GM18499 (cell line): ENCODE measurements around the gene CEMP1.

Experiments
- ATAC-seq: cut with Tn5 transposase; IDR thresholded peaks from one replicate; pipeline ENCODE4 v1.9.1; 2021; ENCODE audit warnings: moderate number of reproducible peaks; ENCODE audit not compliant: insufficient read depth, unreplicated experiment

CEMP1 gene

DNA sequence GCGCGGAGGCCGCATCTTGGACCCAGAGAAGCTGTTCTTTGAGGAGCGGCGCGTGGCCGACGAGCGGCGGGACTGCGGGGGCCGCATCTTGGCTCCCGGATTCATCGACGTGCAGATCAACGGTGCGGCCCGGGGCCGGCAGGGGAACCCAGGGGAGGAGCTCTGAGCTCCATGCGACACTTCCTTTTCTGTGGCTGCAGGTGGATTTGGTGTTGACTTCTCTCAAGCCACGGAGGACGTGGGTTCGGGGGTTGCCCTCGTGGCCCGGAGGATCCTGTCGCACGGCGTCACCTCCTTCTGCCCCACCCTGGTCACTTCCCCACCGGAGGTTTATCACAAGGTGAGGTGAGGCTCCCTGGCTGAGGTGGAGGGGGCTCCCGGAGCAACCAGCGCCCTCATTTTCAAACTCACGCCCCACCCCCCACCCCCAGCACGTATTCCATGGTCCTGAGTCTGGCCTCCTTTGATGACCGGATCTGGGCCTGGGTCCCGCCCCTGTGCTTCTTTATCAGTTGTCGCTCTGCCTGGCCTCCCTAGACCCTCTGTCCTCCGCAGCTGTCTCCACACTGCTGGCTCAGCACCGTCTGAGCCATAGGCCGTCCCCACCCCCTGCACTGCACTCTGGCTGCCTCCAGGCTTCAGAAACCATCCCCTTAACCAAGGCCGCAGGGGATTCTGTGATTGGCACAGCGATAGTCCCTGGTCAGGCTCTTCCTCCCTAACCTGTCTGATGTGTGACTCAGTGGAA is 10.2 kb downstream of the CEMP1 start:
- no peak for ATAC-seq

DNA sequence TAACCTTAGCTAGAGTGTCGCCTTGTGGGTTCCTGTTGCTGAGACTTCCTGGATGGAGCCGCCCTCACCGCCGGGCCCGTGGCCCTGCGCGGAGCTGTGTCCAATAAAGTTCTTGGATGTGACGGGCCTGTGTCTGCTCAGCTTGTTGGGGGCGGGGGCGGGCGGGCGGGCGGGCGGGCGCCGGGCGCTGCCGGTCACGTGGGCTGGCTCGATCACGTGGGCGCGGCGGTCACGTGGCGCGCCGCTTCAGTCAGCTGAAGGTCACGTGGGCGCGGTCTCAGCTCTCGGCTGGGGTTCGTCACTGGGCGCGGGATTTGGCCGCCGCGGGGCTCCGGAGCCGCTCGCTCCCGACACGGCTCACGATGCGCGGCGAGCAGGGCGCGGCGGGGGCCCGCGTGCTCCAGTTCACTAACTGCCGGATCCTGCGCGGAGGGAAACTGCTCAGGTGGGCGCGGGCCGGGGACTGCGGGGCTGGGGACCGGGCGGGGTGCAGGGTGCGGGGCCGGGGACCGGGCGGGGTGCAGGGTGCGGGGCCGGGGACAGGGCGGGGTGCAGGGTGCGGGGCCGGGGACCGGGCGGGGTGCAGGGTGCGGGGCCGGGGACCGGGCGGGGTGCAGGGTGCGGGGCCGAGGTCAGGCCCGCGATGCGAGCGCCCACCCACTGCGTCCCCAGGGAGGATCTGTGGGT is 11.0 kb downstream of the CEMP1 start, which contains the start of gene AMDHD2:
TSS of gene AMDHD2 (plus strand) at position 275 of the 687 bp plus-strand sequence. CDS start at position 363, 88 bp downstream.
- no peak for ATAC-seq

DNA sequence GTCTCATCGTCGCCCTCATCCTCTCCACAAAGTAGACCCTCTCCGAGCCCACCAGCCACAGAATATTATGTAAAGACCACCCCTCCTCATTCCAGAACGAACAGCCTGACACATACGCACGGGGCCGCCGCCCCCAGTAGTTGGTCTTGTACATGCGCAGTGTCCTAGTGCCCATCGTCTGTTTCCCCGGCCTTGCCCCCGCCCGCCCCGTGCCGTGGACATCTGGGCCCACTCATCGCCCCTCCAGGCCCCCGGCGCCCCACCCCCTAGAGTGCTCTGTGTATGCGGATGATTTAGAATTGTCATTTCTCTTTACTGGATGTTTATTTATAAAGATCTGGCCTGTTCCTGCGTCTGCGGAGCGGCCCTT is 11.5 kb downstream of the CEMP1 start:
- no peak for ATAC-seq

DNA sequence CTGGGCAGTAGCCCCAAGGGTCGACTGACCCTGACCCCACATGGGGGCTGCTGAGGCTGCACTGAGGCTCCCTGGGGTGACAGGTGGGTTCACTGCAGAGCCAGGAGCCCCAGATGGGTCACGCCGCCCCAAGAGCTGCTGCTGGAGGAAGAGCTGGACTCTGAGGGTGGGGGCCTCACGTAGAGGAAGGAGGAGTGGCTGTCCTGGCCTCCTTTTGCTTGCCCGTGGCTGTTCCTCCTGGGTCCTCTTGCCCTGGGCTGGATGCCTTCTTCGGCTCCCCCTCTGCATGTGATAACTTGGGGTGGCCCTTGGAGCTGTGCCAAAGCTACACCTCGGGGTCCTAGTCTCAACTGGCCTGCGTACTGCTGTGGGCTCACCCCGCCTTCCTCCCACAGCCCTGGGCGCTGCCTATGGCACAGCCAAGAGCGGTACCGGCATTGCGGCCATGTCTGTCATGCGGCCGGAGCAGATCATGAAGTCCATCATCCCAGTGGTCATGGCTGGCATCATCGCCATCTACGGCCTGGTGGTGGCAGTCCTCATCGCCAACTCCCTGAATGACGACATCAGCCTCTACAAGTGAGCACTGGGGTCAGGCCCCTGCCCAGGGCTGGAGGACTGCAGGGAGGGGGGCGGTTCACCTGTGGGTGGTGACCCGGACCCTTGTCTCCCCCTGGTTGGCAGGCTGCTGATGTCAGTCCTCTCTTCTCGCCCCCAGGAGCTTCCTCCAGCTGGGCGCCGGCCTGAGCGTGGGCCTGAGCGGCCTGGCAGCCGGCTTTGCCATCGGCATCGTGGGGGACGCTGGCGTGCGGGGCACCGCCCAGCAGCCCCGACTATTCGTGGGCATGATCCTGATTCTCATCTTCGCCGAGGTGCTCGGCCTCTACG is 12.1 kb downstream of the CEMP1 start:
- no peak for ATAC-seq

DNA sequence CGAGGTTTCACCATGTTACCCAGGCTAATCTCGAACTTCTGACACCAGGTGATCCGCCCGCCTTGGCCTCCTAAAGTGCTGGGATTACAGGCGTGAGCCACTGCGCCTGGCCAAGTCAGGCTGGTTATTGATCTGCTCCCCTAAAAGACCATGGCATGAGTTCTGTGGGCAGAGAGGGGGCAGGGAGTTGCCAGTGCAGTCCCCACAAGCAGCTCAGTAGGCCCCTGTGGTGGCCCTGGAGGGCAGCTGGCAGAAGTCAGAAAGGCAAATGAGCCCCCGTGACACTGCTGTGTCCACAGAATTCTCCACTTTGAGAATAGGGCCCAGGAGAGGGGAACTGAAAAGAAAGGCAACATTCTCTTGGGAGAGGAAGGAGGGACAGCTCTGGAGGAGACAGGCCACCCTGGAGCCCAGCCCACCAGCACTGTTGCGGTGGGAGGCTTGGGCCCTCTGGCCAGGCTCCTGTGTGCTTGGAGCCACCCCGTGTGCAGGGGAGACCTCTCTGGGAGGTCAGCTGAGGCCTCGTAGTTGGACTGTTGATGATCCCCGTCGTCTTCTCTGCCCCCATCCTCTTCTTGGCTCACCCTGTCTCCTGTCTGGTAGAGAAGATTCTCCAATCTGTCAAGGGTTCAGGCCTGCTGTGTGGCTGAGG is 13.1 kb downstream of the CEMP1 start:
- no peak for ATAC-seq

DNA sequence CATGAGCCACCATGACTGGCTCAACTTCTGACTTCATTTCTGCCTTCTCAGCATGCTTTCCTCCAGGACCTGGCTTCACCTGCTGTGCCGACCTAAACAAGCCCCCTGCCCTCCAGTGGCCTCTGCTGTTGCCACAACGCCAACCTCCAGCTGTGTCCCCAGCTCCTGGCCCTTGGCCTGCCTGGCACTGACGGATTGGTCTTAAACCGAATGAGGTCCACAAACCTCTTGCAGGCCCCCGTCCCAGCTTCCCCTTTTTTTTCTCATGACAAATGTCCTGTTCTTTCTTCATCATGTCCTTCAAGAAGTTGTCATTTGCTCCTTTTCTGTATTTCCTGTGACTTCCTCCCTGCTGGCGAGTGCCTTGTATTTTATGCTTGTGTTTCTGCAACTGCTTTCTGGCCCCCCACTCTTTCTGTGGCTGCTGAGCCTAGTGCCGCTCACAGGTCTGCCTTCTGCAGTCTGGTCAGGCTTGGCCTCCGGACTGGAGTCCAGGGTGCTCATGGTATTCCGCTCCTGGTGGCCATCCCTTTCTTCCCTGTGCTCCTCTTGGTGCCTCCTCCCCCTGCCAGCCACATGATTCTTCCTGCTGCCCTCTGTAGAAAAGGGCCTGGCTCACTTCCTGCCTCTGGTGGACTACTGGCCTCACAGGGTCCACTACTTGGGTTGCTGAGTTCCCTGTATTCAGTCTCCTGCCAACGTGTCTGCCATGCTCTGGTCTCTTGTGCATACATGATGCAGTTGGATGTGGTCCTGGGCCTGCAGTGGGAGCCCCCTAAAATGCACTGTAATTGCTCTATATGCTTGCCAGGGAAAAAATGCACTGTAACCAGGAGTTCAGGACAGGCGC is 14.6 kb downstream of the CEMP1 start:
- ATAC-seq = no peak

DNA sequence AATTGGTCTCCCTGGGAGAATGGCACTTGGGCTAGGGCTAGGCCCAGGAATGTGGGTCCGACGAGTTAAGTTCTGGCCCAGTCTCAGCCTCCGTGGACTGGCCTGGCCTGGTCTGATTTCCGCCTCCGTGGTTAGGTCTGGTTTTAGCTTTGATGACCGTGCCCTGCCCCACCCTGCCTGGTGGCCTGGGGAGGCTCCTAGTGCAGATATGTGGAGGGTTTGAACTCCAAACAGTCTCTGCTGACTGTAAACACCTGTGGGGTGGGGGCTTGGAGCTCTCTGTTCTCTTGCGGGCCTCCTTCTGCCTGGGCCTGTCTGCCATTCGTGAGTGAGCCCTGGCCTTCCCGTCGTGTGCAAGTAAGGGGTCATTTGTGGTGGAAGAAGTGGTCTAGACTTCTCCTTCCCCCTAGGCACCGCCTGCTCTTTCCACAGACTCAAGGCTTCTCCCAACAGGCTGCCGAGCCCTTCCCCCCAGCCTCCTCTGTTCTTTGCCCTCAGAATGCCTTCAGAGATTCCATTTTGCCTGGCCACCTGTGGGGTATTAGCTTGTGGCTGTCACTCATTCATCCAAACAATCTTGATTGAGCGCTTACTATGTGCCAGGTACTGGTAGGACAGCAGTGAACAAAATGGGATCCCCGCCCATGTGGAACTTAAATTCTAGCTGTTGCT is 15.9 kb downstream of the CEMP1 start:
- ATAC-seq = no peak

DNA sequence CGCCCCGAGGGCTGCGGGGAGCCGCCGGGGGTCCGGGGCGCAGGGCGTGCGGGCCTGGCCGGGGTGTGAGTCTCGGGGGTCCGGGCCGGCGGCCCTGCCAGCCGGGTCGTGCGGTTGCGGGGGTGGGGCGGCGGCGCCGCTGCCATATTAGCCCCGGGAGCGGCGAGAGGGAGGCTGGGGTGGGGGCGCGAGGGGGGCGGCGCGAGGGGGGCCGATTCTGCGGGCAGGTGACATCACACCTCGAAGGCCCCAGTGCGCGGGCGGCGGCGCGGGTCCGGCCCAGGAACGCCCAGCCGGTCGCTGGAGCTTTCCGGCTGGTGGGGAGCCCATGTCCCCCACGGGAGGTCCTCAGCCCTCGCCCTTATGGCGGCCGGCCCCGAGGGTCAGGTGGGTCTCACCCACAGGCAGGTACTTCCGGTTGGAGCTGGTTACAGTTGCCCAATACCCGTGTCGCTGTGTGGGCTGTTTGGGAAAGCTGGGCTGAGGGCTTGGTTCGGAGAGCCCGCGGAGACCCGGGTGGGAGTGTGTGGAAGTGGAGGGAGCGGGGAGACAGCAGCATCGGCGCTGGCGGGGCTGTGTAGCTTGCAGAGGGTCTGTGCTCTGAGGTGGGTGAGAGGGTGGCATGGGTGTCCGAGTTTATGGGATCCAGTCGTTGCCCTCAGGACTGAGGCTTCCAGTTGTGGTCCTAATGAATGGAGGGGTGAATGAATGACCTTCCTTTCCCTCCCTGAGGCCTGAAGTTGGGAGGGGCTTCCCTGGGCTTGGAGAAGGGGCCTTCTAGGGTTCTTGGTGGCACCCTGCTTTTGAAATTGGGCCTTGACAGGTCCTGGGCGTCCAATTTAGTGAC is 16.7 kb downstream of the CEMP1 start:
- no peak for ATAC-seq

DNA sequence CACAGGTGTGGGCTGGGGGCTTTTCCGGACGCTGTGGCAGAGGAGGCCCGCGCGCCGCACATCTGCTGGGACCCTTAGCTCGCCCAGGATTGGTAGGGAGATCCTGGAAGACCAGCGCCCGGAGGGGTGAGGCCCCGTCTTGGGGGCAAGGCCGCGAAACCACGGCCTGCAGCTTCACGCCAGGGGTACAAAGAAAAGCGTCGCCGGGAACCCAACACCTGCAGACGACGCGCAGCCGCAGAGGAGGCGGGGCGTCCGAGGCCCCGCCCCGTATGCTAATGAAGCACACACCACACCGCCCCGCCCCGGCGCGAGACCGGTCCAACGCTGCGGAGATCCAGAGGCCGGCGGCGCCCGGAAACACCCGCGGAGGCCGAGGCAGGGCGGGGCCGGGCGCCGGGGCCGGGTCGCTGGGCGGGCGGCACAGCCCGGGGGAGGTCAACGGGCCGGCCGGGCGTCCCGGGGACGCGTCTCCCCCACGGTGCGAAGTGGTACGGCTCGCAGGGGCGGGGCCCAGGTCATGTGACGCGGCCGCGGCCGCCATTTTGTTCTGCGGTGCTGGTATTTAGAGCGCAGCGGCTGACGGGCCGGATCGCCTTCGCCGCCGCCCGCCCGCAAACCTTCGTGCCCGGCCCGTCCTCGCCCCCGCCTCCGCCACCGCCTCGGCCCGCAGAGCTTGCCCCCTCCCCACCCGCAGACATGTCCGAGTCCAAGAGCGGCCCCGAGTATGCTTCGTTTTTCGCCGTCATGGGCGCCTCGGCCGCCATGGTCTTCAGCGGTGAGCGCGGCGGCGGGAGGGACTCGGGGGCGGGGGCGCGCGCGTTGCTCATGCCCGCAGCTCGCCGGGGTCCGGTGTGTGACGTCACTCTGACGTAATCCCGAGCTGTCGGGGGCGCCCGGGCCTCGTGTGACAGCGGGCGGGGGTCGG is 17.5 kb downstream of the CEMP1 start, which contains the start of gene ATP6V0C:
TSS of gene ATP6V0C (plus strand) at position 548 of the 928 bp plus-strand sequence. CDS start at position 700, 152 bp downstream.
- ATAC-seq = no peak

DNA sequence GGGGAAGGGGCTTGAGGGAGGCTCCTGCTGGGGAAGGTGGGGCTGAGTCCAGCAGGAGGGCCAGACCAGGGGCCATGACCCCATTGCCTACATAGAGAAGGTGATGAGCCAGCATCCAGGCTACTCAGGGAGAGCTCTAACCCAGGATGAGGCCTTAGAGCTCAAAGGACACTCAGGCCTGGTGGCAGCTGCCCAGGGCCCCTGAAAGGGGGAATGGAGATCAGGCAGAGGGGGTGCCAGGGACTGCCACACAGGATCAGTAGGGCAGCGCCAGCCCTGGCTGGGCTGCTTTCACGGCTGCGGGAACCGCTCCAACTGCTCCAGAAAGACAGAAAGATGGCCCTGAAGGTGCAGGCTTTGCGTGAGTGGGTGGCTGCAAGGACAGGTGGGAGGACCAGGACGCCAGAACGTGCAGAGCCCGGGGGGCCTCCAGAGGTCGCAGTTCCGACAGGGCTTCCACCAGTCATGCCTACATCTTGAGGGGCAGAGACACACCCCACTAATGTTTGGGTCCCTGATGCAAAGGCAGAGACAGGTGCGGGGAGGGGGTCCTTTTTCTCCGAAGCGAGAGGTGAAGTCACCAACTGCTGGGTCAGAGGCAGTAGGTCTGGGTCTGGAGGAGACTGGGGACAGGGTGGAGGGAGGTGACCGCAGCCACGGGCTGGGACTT is 18.3 kb downstream of the CEMP1 start:
- no peak for ATAC-seq

DNA sequence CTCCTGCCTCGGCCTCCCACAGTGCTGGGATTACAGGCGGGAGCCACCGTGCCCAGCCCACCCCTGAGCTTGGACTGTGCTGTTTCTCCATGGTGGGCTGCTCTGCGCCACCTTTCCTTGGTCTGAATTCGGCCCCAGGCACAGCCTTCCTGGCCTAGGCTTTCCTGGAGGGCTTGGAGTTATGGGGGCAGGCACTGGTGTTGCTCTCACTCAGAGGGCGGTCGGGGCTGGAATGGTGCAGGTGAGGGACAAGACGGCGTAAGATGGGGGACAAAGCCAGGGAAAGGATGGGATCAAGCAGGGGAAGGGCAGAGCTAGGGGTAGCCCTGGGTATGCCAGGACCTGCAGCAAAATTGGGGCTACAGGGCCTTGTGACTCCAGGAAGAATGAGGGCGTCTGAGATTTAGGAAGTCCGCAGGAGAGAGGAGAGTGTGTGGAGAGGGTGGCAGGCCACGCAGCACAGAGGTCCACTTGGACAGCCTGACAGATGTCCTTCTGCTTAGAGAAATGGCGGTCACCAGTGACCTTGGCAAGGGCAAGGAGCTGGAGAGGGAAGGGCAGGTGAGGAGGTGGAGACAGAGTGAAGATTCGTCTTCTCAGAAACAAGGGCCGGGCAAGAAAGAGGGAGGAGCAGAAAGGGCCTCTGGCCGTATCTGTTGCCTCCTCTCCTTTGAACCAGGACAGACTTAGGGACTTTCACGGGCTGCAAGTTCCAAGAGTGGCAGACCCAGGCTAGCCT is 19.0 kb downstream of the CEMP1 start:
- no peak for ATAC-seq

DNA sequence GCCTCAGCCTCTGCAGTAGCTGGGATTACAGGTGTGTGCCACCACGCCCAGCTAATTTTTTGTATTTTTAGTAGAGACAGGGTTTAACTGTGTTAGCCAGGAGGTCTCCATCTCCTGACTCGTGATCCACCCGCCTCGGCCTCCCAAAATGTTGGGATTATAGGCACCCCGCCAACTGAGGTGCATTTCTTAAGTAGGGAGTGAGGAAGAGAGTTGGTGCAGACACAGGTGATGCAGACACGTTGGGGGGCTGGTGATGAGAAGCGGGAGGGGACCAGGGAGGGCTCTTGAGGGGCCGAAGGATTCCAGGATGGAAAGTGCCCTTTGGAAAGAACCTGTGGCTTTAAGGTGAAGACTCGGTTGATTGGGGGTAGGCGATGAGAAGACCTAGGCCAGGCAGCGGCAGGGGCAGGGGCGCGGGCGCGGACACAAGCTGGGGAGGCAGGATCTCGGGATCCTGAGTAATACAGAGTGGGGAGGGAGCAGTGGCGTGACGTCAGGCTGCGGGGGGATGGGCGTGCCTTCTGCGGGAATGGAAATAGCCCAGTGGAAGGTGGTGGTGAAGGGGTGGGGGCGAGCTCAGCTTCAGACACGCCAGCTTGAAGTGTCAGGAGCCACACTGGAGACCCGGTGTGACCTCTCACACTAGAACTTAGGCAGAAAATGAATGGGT is 19.9 kb downstream of the CEMP1 start:
- no peak for ATAC-seq

DNA sequence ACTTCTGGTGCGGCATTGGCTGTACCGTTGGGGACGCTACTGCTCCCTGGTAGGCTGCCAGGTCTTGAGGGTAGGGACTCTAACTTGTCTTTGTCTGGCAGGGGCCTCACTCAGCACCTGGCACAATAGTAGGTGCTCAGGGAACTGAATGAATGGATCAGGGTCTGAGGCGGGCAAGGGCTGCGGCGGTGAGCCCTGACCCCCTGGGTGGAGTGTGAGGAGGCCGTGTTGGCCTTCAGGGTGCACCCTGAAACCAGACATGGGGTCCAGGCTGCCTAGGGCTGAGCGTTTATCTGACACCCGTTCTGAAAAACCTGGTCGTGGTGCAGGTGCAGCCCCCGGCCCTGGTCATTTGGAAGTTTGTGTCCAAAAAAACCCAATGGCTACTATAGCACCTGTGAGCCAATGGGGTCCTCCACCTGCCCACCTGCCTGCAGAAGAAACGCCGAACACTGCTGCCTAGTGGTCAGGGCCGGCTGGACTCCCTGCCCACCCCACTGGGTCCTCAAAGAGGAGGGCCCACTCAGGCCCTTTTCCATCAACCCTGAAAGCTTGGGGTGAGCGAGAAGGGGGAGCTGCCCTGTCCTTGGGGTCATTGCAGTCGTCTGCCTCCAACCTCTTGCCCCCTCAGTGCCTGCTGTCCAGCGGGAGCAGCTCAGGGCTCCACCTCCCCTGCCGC is 22.3 kb downstream of the CEMP1 start:
- no peak for ATAC-seq

DNA sequence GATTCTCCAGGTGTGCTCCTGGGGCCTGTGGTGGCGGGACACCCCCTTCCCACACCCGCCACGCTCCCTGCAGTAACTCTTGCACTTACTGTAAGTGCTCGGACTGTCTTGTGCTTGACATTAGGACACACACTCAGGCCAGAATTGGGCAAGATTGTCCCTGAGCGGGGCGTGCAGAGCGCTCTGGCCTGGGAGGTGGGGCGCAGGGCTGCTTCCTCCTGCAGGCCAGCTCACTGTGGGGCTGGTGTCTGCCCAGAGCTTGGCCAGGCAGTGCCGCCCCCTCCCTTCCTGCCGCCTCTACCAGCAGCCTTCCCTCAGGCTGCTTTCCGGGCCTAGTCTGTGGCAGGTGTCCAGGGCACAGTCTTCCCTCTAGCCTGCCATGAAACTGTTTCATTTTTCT is 23.5 kb downstream of the CEMP1 start:
- ATAC-seq = no peak
